Liver (tissue), 9 donors: Measurements from ENCODE around the gene CCDC6. TPM values are rescaled to one million over a fixed set of nuclear protein-coding genes. Genes with fewer than 3 reads are reported as not detected.

Experiments
- DNase-seq: peaks from one replicate; pipeline ENCODE4 v3.0.0-alpha.2; 2017; ENCODE audit warnings: low spot score
- H3K27ac ChIP-seq, 2 donors: one replicate each; pipeline ENCODE4 v1.7.0; 2013; ENCODE audit warnings: inconsistent platforms in 2 of 2, low read length in 2 of 2, control low read depth in 1 of 2, low read depth in 1 of 2, mild to moderate bottlenecking in 1 of 2
- H3K27me3 ChIP-seq, 4 donors: one replicate each; pipeline versions ENCODE4 v1.6.1 to v1.7.0; 2013; ENCODE audit warnings: low read length in 3 of 4, inconsistent platforms in 1 of 4, mild to moderate bottlenecking in 1 of 4, moderate library complexity in 1 of 4; ENCODE audit not compliant: control insufficient read depth in 4 of 4, insufficient read depth in 4 of 4
- H3K36me3 ChIP-seq, 4 donors: one replicate each; pipeline versions ENCODE4 v1.6.1 to v1.7.0; 2013; ENCODE audit warnings: low read length in 3 of 4, mild to moderate bottlenecking in 3 of 4, low read depth in 1 of 4, moderate library complexity in 1 of 4; ENCODE audit not compliant: control insufficient read depth in 4 of 4, insufficient read depth in 3 of 4
- H3K4me1 ChIP-seq, 4 donors: one replicate each; pipeline versions ENCODE4 v1.6.1 to v1.7.0; 2013; ENCODE audit warnings: low read length in 3 of 4, mild to moderate bottlenecking in 3 of 4, moderate library complexity in 1 of 4; ENCODE audit not compliant: control insufficient read depth in 4 of 4, insufficient read depth in 4 of 4
- H3K4me3 ChIP-seq, 3 donors: one replicate each; pipeline versions ENCODE4 v1.6.1 to v1.7.0; 2013; ENCODE audit warnings: low read length in 3 of 3, control low read depth in 1 of 3, low read depth in 1 of 3, mild to moderate bottlenecking in 1 of 3
- H3K9ac ChIP-seq, 2 donors: one replicate each; pipeline ENCODE4 v1.7.0; 2013; ENCODE audit warnings: low read length in 2 of 2, mild to moderate bottlenecking in 2 of 2, moderate library complexity in 2 of 2, control low read depth in 1 of 2, low read depth in 1 of 2
- H3K9me3 ChIP-seq, 4 donors: one replicate each; pipeline versions ENCODE4 v1.6.1 to v1.7.0; 2013; ENCODE audit warnings: low read length in 3 of 4; ENCODE audit not compliant: control insufficient read depth in 4 of 4
- EGR1 ChIP-seq, 2 donors: IDR thresholded peaks; 2 replicates each; pipeline ENCODE4 v1.6.1; 2016 to 2018; ENCODE audit warnings: antibody characterized with exemption in 2 of 2, low read depth in 2 of 2
- FOXA1 ChIP-seq: IDR thresholded peaks from 2 replicates; pipeline ENCODE4 v1.6.1; 2016; ENCODE audit warnings: antibody characterized with exemption
- FOXA2 ChIP-seq: IDR thresholded peaks from 2 replicates; pipeline ENCODE4 v1.6.1; 2016; ENCODE audit warnings: antibody characterized with exemption
- GABPA ChIP-seq, 2 donors: IDR thresholded peaks in 1 of 2; conservative IDR thresholded peaks in 1 of 2; 2 replicates each; pipeline ENCODE4 v1.6.1; 2016; ENCODE audit warnings: antibody characterized with exemption in 2 of 2, mild to moderate bottlenecking in 1 of 2, moderate library complexity in 1 of 2
- HNF4A ChIP-seq, 2 donors: conservative IDR thresholded peaks; 2 replicates each; pipeline ENCODE4 v1.6.1; 2016; ENCODE audit warnings: antibody characterized with exemption in 2 of 2, mild to moderate bottlenecking in 2 of 2
- HNF4G ChIP-seq: IDR thresholded peaks from 2 replicates; pipeline ENCODE4 v1.6.1; 2016; ENCODE audit warnings: antibody characterized with exemption
- JUND ChIP-seq, 2 donors: IDR thresholded peaks; 2 replicates each; pipeline ENCODE4 v1.6.1; 2016; ENCODE audit warnings: antibody characterized with exemption in 2 of 2
- NR2F2 ChIP-seq: IDR thresholded peaks from 2 replicates; pipeline ENCODE4 v1.6.1; 2016; ENCODE audit warnings: antibody characterized with exemption
- RAD21 ChIP-seq, 2 donors: IDR thresholded peaks; 2 replicates each; pipeline ENCODE4 v1.6.1; 2016; ENCODE audit warnings: antibody characterized with exemption in 2 of 2, mild to moderate bottlenecking in 2 of 2
- RXRA ChIP-seq, 2 donors: IDR thresholded peaks; 2 replicates each; pipeline ENCODE4 v1.6.1; 2017 to 2018; ENCODE audit warnings: antibody characterized with exemption in 2 of 2, mild to moderate bottlenecking in 1 of 2
- SP1 ChIP-seq: IDR thresholded peaks from 2 replicates; pipeline ENCODE4 v1.6.1; 2018; ENCODE audit warnings: antibody characterized with exemption, mild to moderate bottlenecking
- TAF1 ChIP-seq: conservative IDR thresholded peaks from 2 replicates; pipeline ENCODE4 v1.6.1; 2016; ENCODE audit warnings: antibody characterized with exemption, mild to moderate bottlenecking
- YY1 ChIP-seq: IDR thresholded peaks from 2 replicates; pipeline ENCODE4 v1.6.1; 2016; ENCODE audit warnings: antibody characterized with exemption, mild to moderate bottlenecking
- WGBS: extraction: QIAGEN DNeasy Blood & Tissue Kit; methylation state at CpG from one replicate; pipeline ENCODE4 v1.1.7; 2013; 5-methylcytosine and 5-hydroxymethylcytosine counted together
- polyA plus RNA-seq, 2 donors: library from polyadenylated mRNA; stranded (reverse) in 1 of 2; unstranded in 1 of 2; fragments of 200-250 nt in 1 of 2; fragments of >200 nt in 1 of 2; fragmentation: Nextera tagmentation in 1 of 2; extraction: Ambion mirVana in 1 of 2; gene quantifications; one replicate each; pipeline versions ENCODE4 v1.2.1 to v1.2.3, GENCODE V29; 2013 to 2015
- total RNA-seq, 2 donors: library from RNA; depleted of rRNA; stranded (reverse); fragments of >200 nt; gene quantifications; one replicate each; pipeline ENCODE4 v1.2.3, GENCODE V29; 2014
- TF ChIP-seq, protein P1 (sequence below): IDR thresholded peaks from 2 replicates; pipeline ENCODE4 v1.6.1; 2016; ENCODE audit warnings: antibody characterized with exemption
- TF ChIP-seq, protein P2 (sequence below): IDR thresholded peaks from 2 replicates; pipeline ENCODE4 v1.6.1; 2016; ENCODE audit warnings: antibody characterized with exemption
- TF ChIP-seq, protein P3 (sequence below): fragments of 150-350 bp; IDR thresholded peaks from 2 replicates; pipeline ENCODE4 v1.5.1; 2017; ENCODE audit warnings: improper control_type of control experiment, low read depth, low read length; ENCODE audit not compliant: missing input control
- TF ChIP-seq, protein P4 (sequence below): IDR thresholded peaks from 2 replicates; pipeline ENCODE4 v1.6.1; 2016; ENCODE audit warnings: antibody characterized with exemption, mild to moderate bottlenecking
- TF ChIP-seq, protein P5 (sequence below): IDR thresholded peaks from 2 replicates; pipeline ENCODE4 v1.6.1; 2016; ENCODE audit warnings: antibody characterized with exemption
- donor health status: healthy.
- donor health status: healthy.
- donor health status: healthy.
- donor health status: healthy.
- donor health status: healthy.

The CCDC6 gene
- total and polyA plus RNA-seq, 4 donors = 4.7 to 14.3 (median 8.8) TPM

DNA sequence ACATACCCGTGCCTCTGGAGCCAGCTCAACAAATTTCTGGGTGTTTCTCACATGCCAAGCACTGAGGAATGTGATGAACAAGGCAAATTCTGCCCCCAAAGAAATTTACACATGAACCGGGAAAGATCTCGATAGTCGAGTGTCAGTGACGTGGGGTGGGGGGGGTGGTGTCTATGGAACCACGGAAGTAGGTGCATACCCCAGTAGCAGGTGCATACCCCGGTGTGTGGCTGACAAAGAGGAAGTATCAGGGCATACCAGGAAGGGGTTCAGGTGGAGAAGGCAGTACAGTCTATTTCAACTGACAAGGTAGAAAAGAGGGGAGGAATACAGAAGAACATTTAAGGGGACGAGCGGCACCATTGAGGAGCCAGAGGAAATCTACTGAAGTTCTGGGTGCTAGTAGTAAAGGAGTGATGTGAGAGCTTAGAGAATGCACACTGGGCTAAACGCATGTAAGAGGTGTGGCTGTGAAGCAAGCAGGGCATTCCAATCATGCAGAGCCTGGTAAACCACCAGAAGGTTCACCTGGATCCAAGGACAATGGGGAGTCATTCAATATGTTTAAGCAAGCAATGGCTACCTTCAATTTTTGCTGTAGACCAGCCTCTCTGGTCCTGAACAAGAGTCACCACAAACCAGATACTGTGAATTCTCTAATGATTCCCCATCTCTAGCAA lies 6.2 kb downstream of the CCDC6 start:
- no peaks in the 10 kb centered on the region for H3K36me3 ChIP-seq
- DNase-seq = no peak
- 84% methylated on average over 10 of the region's 10 CpGs for WGBS
- H3K27me3 ChIP-seq = no peaks in the 10 kb centered on the region
- TF ChIP-seq YY1 = no peak
- TF ChIP-seq GABPA (IDR thresholded peaks at IDR 0.05 in 1 of 2, conservative IDR thresholded peaks at IDR 0.05 in 1 of 2) = no peak
- no peak for TF ChIP-seq RAD21 (IDR thresholded peaks at IDR 0.05)
- TF ChIP-seq, protein P1, sequence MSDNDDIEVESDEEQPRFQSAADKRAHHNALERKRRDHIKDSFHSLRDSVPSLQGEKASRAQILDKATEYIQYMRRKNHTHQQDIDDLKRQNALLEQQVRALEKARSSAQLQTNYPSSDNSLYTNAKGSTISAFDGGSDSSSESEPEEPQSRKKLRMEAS = no peak
- TF ChIP-seq SP1 = no peak
- TF ChIP-seq, protein P2, sequence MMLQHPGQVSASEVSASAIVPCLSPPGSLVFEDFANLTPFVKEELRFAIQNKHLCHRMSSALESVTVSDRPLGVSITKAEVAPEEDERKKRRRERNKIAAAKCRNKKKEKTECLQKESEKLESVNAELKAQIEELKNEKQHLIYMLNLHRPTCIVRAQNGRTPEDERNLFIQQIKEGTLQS = no peak
- no peak for TF ChIP-seq JUND (IDR thresholded peaks at IDR 0.05)
- TF ChIP-seq HNF4G = no peak
- no peak for TF ChIP-seq FOXA1
- TF ChIP-seq TAF1 = no peak
- TF ChIP-seq, protein P3, sequence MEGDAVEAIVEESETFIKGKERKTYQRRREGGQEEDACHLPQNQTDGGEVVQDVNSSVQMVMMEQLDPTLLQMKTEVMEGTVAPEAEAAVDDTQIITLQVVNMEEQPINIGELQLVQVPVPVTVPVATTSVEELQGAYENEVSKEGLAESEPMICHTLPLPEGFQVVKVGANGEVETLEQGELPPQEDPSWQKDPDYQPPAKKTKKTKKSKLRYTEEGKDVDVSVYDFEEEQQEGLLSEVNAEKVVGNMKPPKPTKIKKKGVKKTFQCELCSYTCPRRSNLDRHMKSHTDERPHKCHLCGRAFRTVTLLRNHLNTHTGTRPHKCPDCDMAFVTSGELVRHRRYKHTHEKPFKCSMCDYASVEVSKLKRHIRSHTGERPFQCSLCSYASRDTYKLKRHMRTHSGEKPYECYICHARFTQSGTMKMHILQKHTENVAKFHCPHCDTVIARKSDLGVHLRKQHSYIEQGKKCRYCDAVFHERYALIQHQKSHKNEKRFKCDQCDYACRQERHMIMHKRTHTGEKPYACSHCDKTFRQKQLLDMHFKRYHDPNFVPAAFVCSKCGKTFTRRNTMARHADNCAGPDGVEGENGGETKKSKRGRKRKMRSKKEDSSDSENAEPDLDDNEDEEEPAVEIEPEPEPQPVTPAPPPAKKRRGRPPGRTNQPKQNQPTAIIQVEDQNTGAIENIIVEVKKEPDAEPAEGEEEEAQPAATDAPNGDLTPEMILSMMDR = no peak
- TF ChIP-seq HNF4A (conservative IDR thresholded peaks at IDR 0.05) = no peak
- TF ChIP-seq NR2F2 = no peak
- no peak for TF ChIP-seq EGR1 (IDR thresholded peaks at IDR 0.05; ENCODE audit: low read depth in 2 of 2)
- no peak for TF ChIP-seq FOXA2
- TF ChIP-seq, protein P4, sequence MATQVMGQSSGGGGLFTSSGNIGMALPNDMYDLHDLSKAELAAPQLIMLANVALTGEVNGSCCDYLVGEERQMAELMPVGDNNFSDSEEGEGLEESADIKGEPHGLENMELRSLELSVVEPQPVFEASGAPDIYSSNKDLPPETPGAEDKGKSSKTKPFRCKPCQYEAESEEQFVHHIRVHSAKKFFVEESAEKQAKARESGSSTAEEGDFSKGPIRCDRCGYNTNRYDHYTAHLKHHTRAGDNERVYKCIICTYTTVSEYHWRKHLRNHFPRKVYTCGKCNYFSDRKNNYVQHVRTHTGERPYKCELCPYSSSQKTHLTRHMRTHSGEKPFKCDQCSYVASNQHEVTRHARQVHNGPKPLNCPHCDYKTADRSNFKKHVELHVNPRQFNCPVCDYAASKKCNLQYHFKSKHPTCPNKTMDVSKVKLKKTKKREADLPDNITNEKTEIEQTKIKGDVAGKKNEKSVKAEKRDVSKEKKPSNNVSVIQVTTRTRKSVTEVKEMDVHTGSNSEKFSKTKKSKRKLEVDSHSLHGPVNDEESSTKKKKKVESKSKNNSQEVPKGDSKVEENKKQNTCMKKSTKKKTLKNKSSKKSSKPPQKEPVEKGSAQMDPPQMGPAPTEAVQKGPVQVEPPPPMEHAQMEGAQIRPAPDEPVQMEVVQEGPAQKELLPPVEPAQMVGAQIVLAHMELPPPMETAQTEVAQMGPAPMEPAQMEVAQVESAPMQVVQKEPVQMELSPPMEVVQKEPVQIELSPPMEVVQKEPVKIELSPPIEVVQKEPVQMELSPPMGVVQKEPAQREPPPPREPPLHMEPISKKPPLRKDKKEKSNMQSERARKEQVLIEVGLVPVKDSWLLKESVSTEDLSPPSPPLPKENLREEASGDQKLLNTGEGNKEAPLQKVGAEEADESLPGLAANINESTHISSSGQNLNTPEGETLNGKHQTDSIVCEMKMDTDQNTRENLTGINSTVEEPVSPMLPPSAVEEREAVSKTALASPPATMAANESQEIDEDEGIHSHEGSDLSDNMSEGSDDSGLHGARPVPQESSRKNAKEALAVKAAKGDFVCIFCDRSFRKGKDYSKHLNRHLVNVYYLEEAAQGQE = no peak
- no peak for TF ChIP-seq RXRA (IDR thresholded peaks at IDR 0.05)
- H3K9ac ChIP-seq = no peak overlapping the region
- H3K4me3 ChIP-seq = no peak overlapping the region
- H3K4me1 ChIP-seq = peaks cover 3 to 23% (median 19%) of the 10 kb centered on the region in 4 donors
- no peak overlapping the region for H3K27ac ChIP-seq
- H3K9me3 ChIP-seq = no peaks in the 10 kb centered on the region

DNA sequence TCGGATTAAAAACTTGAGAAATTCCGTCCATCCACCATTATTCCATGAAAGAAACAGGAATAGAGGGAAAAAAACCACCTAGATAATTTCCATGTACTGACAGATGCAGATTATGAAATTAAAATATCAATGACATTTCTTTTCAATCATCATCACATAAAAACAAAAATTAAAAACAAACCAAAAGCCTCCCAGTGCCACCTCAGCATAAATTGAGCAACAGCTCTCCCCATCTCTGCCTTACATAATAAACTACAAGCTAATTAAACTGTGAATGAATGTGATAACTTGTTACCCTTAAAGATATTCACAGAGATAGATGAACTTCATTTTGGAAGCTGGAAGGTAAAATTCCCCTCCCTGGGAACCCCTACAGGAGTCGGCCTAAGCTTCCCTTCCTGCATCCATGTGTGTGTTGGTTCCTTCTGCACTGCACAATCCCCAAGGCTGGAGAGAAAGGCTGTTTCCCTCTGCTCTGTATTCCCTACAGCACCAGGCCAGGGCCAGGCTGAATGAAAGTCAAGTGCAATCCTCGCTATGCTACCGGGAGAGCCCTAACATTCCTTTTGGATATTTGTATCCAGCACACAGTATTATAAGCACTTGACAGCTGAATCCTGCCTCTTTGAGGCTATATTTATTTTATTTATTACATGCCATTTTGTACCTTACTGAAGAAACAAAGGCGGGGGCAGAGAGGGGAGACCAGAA lies 8.1 kb downstream of the CCDC6 start:
- 87% methylated on average over 6 of the region's 6 CpGs for WGBS
- Histone ChIP-seq H3K4me1 (peaks cover 10 to 17% (median 12%) of the 10 kb centered on the region in 4 donors), H3K27me3 (no peaks in the 10 kb centered on the region), H3K27ac (no peak overlapping the region), H3K4me3 (no peak overlapping the region), H3K36me3 (no peaks in the 10 kb centered on the region), H3K9ac (no peak overlapping the region), H3K9me3 (no peaks in the 10 kb centered on the region)
- DNase-seq = no peak
- TF ChIP-seq, protein P5, sequence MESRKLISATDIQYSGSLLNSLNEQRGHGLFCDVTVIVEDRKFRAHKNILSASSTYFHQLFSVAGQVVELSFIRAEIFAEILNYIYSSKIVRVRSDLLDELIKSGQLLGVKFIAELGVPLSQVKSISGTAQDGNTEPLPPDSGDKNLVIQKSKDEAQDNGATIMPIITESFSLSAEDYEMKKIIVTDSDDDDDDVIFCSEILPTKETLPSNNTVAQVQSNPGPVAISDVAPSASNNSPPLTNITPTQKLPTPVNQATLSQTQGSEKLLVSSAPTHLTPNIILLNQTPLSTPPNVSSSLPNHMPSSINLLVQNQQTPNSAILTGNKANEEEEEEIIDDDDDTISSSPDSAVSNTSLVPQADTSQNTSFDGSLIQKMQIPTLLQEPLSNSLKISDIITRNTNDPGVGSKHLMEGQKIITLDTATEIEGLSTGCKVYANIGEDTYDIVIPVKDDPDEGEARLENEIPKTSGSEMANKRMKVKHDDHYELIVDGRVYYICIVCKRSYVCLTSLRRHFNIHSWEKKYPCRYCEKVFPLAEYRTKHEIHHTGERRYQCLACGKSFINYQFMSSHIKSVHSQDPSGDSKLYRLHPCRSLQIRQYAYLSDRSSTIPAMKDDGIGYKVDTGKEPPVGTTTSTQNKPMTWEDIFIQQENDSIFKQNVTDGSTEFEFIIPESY = no peak
- TF ChIP-seq, protein P3 = no peak
- TF ChIP-seq, protein P4 = no peak
